ENCODE measurements around the gene KCNJ14.

DNA sequence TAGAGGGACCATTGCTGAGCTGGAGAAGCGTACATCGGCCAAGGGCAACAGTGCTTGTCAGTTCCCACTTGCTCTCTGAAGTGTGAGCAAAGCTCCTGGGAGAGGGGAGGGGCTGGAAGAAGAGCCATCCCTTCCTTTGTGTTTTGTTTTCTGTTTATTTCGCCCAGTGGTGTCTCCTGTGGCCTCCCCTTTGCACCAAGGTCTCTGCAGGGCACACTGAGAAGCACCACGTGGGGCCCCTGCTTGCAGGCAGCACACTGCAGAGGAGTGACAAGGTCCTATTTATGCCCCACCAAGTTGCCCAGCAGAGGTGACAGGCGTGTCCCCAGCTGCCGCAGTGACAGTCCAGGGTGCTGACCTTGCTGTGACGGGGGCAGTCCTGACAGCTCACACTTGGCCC, 38.0 kb upstream of the KCNJ14 start:
- TF ChIP-seq, protein P1, sequence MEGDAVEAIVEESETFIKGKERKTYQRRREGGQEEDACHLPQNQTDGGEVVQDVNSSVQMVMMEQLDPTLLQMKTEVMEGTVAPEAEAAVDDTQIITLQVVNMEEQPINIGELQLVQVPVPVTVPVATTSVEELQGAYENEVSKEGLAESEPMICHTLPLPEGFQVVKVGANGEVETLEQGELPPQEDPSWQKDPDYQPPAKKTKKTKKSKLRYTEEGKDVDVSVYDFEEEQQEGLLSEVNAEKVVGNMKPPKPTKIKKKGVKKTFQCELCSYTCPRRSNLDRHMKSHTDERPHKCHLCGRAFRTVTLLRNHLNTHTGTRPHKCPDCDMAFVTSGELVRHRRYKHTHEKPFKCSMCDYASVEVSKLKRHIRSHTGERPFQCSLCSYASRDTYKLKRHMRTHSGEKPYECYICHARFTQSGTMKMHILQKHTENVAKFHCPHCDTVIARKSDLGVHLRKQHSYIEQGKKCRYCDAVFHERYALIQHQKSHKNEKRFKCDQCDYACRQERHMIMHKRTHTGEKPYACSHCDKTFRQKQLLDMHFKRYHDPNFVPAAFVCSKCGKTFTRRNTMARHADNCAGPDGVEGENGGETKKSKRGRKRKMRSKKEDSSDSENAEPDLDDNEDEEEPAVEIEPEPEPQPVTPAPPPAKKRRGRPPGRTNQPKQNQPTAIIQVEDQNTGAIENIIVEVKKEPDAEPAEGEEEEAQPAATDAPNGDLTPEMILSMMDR (conservative IDR thresholded peaks at IDR 0.05; ENCODE audit: low read length), result no peak
- no peak for TF ChIP-seq EZH2phosphoT487 (IDR thresholded peaks at IDR 0.05; ENCODE audit: borderline replicate concordance)

Data from Loucy (cell line).